Measurements from ENCODE around the gene CEP78.

CEP78 gene

GRCh38 chr9:78314953-78315870 is 79.3 kb downstream of the CEP78 start:
- DNase-seq = no peak

- no peak for DNase-seq
Observed at GRCh38 chr9:78316166-78316892, 80.5 kb downstream of the CEP78 start.

GRCh38 chr9:78319197-78320029 is 83.5 kb downstream of the CEP78 start:
- no peak for DNase-seq

- no peak for DNase-seq
Observed at GRCh38 chr9:78320030-78320693, 84.3 kb downstream of the CEP78 start.

GRCh38 chr9:78320875-78321496 is 85.1 kb downstream of the CEP78 start:
- no peak for DNase-seq

- DNase-seq = no peak
Observed at GRCh38 chr9:78321505-78321904, 85.6 kb downstream of the CEP78 start.

- no peak for DNase-seq
Observed at GRCh38 chr9:78324068-78324650, 88.3 kb downstream of the CEP78 start.

GRCh38 chr9:78324682-78325081 is 88.8 kb downstream of the CEP78 start:
- no peak for DNase-seq

- DNase-seq = no peak
Observed at GRCh38 chr9:78325343-78325742, 89.5 kb downstream of the CEP78 start.

GRCh38 chr9:78325846-78326360 is 90.0 kb downstream of the CEP78 start:
- DNase-seq = no peak

- DNase-seq = no peak
Observed at GRCh38 chr9:78326564-78326963, 90.7 kb downstream of the CEP78 start.
